Upper lobe of left lung (tissue), 4 donors: ENCODE data around the gene PPP1R26.

ENCODE experiments used
- CTCF ChIP-seq, 6 experiments: fragments of 450-650 bp in 4 of 6; fragments of 200-600 bp in 2 of 6; sonication (generic) in 2 of 6; IDR thresholded peaks; one replicate each; pipeline ENCODE4 v1.5.1; 2016 to 2019; ENCODE audit warnings: antibody characterized with exemption in 6 of 6
- EP300 ChIP-seq, 4 donors: sonication (generic); formaldehyde crosslinking; IDR thresholded peaks; one replicate each; pipeline ENCODE4 v1.5.1; 2017; ENCODE audit warnings: antibody characterized with exemption in 4 of 4, control low read depth in 2 of 4
- POLR2A ChIP-seq, 4 donors: fragments of 450-650 bp; IDR thresholded peaks; one replicate each; pipeline ENCODE4 v1.5.1; 2016 to 2017; ENCODE audit warnings: antibody characterized with exemption in 4 of 4, mild to moderate bottlenecking in 2 of 4
- POLR2AphosphoS5 ChIP-seq, 2 donors: sonication (generic); formaldehyde crosslinking; IDR thresholded peaks; one replicate each; pipeline ENCODE4 v1.5.1; 2017; ENCODE audit warnings: antibody characterized with exemption in 2 of 2

GRCh38 chr9:135447126-135447525, 32.5 kb upstream of the PPP1R26 start:
- TF ChIP-seq CTCF (IDR thresholded peaks at IDR 0.05) (no peak), EP300 (IDR thresholded peaks at IDR 0.05) (no peak), POLR2A (IDR thresholded peaks at IDR 0.05) (no peak), POLR2AphosphoS5 (IDR thresholded peaks at IDR 0.05) (no peak)
